K562 (cell line): ENCODE measurements around the gene FAM187B. TPM values are rescaled to one million over a fixed set of nuclear protein-coding genes. Genes with fewer than 3 reads are reported as not detected.
A peak's percentile ranks its signal among the peaks of the same experiment; 100 is the strongest.

Experiments
- BACH1 ChIP-seq: fragments of 200-800 bp; sonication (Bioruptor generic); IDR thresholded peaks from 2 replicates; pipeline ENCODE4 v1.6.1; 2016; ENCODE audit warnings: missing genetic modification characterization, missing compliant biosample characterization
- BCL6 ChIP-seq: fragments of 250-450 bp; sonication (Bioruptor Pico); IDR thresholded peaks from 2 replicates; pipeline ENCODE4 v1.4.0; 2020
- DDX20 ChIP-seq: fragments of 450-650 bp; IDR thresholded peaks from 2 replicates; pipeline ENCODE4 v1.6.1; 2016; ENCODE audit warnings: missing genetic modification characterization, low read depth, mild to moderate bottlenecking, missing compliant biosample characterization, moderate library complexity
- FOXA3 ChIP-seq, 2 experiments: fragments of 450-650 bp in 1 of 2; sonication (generic) in 1 of 2; formaldehyde crosslinking; IDR thresholded peaks in 1 of 2; conservative IDR thresholded peaks in 1 of 2; 2 replicates each; pipeline versions ENCODE4 v1.4.0 to v1.8.0; 2020 to 2022; ENCODE audit warnings: mild to moderate bottlenecking in 2 of 2, missing genetic modification reagents in 1 of 2
- HNRNPUL1 ChIP-seq: fragments of 200-400 bp; formaldehyde crosslinking; IDR thresholded peaks from 2 replicates; pipeline ENCODE4 v1.6.1; 2017; ENCODE audit warnings: low read length
- KDM4B ChIP-seq, 2 experiments: fragments of 450-650 bp in 1 of 2; sonication (generic) in 1 of 2; IDR thresholded peaks; 2 replicates each; pipeline ENCODE4 v1.6.1; 2016 to 2017; ENCODE audit warnings: borderline replicate concordance in 2 of 2, antibody characterized with exemption in 1 of 2, low read depth in 1 of 2, mild to moderate bottlenecking in 1 of 2
- NCOA6 ChIP-seq: fragments of 450-650 bp; IDR thresholded peaks from 2 replicates; pipeline ENCODE4 v1.6.1; 2017; ENCODE audit warnings: mild to moderate bottlenecking
- NKRF ChIP-seq: fragments of 450-650 bp; IDR thresholded peaks from 2 replicates; pipeline ENCODE4 v1.6.1; 2016; ENCODE audit warnings: borderline replicate concordance
- NR0B1 ChIP-seq: fragments of 450-650 bp; IDR thresholded peaks from one replicate; pipeline ENCODE4 v1.6.1; 2018; ENCODE audit warnings: mild to moderate bottlenecking, moderate library complexity; ENCODE audit not compliant: partially characterized antibody
- PYGO2 ChIP-seq: fragments of 450-650 bp; IDR thresholded peaks from 2 replicates; pipeline ENCODE4 v1.6.1; 2016; ENCODE audit warnings: mild to moderate bottlenecking, missing genetic modification characterization, moderate library complexity, missing compliant biosample characterization
- RAD21 ChIP-seq, 2 experiments: fragments of 250-450 bp in 1 of 2; fragments of 450-650 bp in 1 of 2; sonication (Bioruptor Pico) in 1 of 2; formaldehyde crosslinking in 1 of 2; IDR thresholded peaks in 1 of 2; conservative IDR thresholded peaks in 1 of 2; 2 replicates each; pipeline versions ENCODE4 v1.4.0 to v1.8.0; 2020 to 2022; ENCODE audit warnings: mild to moderate bottlenecking in 2 of 2, moderate library complexity in 1 of 2
- SETDB1 ChIP-seq: IDR thresholded peaks from one replicate; pipeline ENCODE4 v1.6.1; 2012; ENCODE audit warnings: low read length, control low read depth, inconsistent platforms
- SIN3A ChIP-seq, 2 experiments: fragments of 150-350 bp in 1 of 2; IDR thresholded peaks; 2 replicates each; pipeline ENCODE4 v1.6.1; 2011 to 2016; ENCODE audit warnings: borderline replicate concordance in 2 of 2, low read depth in 2 of 2, low read length in 2 of 2, mild to moderate bottlenecking in 2 of 2, moderate library complexity in 2 of 2; ENCODE audit not compliant: control insufficient read depth in 1 of 2
- THAP12 ChIP-seq: fragments of 250-450 bp; sonication (Bioruptor Pico); IDR thresholded peaks from 2 replicates; pipeline ENCODE4 v1.9.0; 2021; ENCODE audit warnings: mild to moderate bottlenecking, inconsistent platforms
- ZNF124 ChIP-seq: sonication (generic); formaldehyde crosslinking; IDR thresholded peaks from 2 replicates; pipeline ENCODE4 v1.8.1; 2022; ENCODE audit warnings: missing genetic modification reagents
- ZNF24 ChIP-seq: fragments of 450-650 bp; IDR thresholded peaks from 2 replicates; pipeline ENCODE4 v1.6.1; 2016
- polyA plus RNA-seq, 8 experiments: library from polyadenylated mRNA; depleted of rRNA in 4 of 8; stranded (reverse) in 5 of 8; unstranded in 3 of 8; fragments of >200 nt; fragmentation: Nextera tagmentation in 2 of 8; fragmentation: Illumina TruSeq in 1 of 8; extraction: Ambion mirVana in 2 of 8; extraction: Trizol in 1 of 8; gene quantifications; 2 replicates each; pipeline versions ENCODE4 v1.2.1 to v1.2.3, GENCODE V29; 2011 to 2014; ENCODE audit warnings: inconsistent platforms in 1 of 8, missing spikeins in 1 of 8
- total RNA-seq, 7 experiments: library from RNA; depleted of rRNA in 6 of 7; stranded (reverse); fragments of >200 nt in 6 of 7; fragmentation: Illumina TruSeq in 2 of 7; extraction: Trizol in 2 of 7; gene quantifications; 2 replicates each; pipeline versions ENCODE4 v1.2.1 to v1.2.3, GENCODE V29; 2011 to 2021; ENCODE audit warnings: low replicate concordance in 1 of 7
- TF ChIP-seq, protein P1 (sequence below): fragments of 150-350 bp; IDR thresholded peaks from 2 replicates; pipeline ENCODE4 v1.6.1; 2014; ENCODE audit warnings: low read depth, mild to moderate bottlenecking, low read length, borderline replicate concordance

The FAM187B gene
- total and polyA plus RNA-seq, 9 of the 15 experiments (the other 6 are each of a cell fraction or from before 2014, with no cell fraction given) = 0.04 to 0.09 TPM; not detected in 7

GRCh38 chr19:35269438-35270117 is 41.0 kb upstream of the FAM187B start (continued):
- TF ChIP-seq THAP12 (CRISPR knock-in tag) (0 out of 2 replicates have a peak, but pooled peaks have one; percentile 38), SETDB1 (no peak), ZNF24 (0 out of 2 replicates have a peak, but pooled peaks have one; percentile 23), ZNF124 (CRISPR knock-in tag) (0 out of 2 replicates have a peak, but pooled peaks have one; percentile 37), NR0B1 (no peak), PYGO2 (tag) (no peak), SIN3A (IDR thresholded peaks at IDR 0.05; ENCODE audit: borderline replicate concordance in 2 of 2, control insufficient read depth in 1 of 2, low read depth in 2 of 2, low read length in 2 of 2) (peak; percentile 84 to 97; a peak in 3 of 4 replicates), HNRNPUL1 (no peak), DDX20 (tag) (no peak), BCL6 (no peak), RAD21 (CRISPR knock-in tag; conservative IDR thresholded peaks at IDR 0.05 in 1 of 2, IDR thresholded peaks at IDR 0.05 in 1 of 2) (peak; percentile 54 to 67), NCOA6 (no peak), KDM4B (IDR thresholded peaks at IDR 0.05; ENCODE audit: borderline replicate concordance in 2 of 2, low read depth in 1 of 2) (peak in 1 of 2 experiments; percentile 68; a peak in 1 of 4 replicates), NKRF (peak; percentile 64; the same call in 1 of the 2 replicates), FOXA3 (CRISPR knock-in tag; conservative IDR thresholded peaks at IDR 0.05 in 1 of 2, IDR thresholded peaks at IDR 0.05 in 1 of 2) (peak in 1 of 2 experiments; percentile 49; a peak in 1 of 4 replicates), BACH1 (tag) (no peak)
- TF ChIP-seq, protein P1, sequence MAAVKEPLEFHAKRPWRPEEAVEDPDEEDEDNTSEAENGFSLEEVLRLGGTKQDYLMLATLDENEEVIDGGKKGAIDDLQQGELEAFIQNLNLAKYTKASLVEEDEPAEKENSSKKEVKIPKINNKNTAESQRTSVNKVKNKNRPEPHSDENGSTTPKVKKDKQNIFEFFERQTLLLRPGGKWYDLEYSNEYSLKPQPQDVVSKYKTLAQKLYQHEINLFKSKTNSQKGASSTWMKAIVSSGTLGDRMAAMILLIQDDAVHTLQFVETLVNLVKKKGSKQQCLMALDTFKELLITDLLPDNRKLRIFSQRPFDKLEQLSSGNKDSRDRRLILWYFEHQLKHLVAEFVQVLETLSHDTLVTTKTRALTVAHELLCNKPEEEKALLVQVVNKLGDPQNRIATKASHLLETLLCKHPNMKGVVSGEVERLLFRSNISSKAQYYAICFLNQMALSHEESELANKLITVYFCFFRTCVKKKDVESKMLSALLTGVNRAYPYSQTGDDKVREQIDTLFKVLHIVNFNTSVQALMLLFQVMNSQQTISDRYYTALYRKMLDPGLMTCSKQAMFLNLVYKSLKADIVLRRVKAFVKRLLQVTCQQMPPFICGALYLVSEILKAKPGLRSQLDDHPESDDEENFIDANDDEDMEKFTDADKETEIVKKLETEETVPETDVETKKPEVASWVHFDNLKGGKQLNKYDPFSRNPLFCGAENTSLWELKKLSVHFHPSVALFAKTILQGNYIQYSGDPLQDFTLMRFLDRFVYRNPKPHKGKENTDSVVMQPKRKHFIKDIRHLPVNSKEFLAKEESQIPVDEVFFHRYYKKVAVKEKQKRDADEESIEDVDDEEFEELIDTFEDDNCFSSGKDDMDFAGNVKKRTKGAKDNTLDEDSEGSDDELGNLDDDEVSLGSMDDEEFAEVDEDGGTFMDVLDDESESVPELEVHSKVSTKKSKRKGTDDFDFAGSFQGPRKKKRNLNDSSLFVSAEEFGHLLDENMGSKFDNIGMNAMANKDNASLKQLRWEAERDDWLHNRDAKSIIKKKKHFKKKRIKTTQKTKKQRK = no peak
